Fibroblast of the conjunctiva (primary cell): ENCODE measurements around the gene INPP5D.
"Not testable (repeated sequence)": the region's sequence is repeated elsewhere in the genome, so short reads cannot be mapped to it uniquely, and the experiment has no call there.

ENCODE experiments used
- DNase-seq: peaks from one replicate; pipeline ENCODE4 v3.0.0-alpha.2; 2010; ENCODE audit warnings: low read depth

Gene INPP5D

GRCh38 chr2:233053928-233054784 is 6.0 kb upstream of the INPP5D start:
- no peak for DNase-seq

- DNase-seq, result no peak
These were observed 4.8 kb upstream of the INPP5D start for GRCh38 chr2:233055362-233055761.

- no peak for DNase-seq
These were observed 3.1 kb upstream of the INPP5D start for GRCh38 chr2:233056961-233057605.

GRCh38 chr2:233058717-233059546 is 1.2 kb upstream of the INPP5D start:
- no peak for DNase-seq

GRCh38 chr2:233059547-233059796 is 670 bp upstream of the INPP5D start:
- DNase-seq, result no peak

GRCh38 chr2:233060501-233060979 is 398 bp downstream of the INPP5D start:
- no peak for DNase-seq

- no peak for DNase-seq
These were observed 943 bp downstream of the INPP5D start for GRCh38 chr2:233060980-233061590.

- DNase-seq, result no peak
These were observed 1.7 kb downstream of the INPP5D start for GRCh38 chr2:233061591-233062450.

GRCh38 chr2:233062451-233062850 is 2.3 kb downstream of the INPP5D start:
- no peak for DNase-seq

- no peak for DNase-seq
These were observed 2.8 kb downstream of the INPP5D start for GRCh38 chr2:233062946-233063268.

GRCh38 chr2:233063269-233063975 is 3.3 kb downstream of the INPP5D start:
- DNase-seq, result no peak

GRCh38 chr2:233063976-233064411 is 3.9 kb downstream of the INPP5D start:
- DNase-seq, result no peak

- no peak for DNase-seq
These were observed 4.5 kb downstream of the INPP5D start for GRCh38 chr2:233064530-233065199.

- DNase-seq, result not testable (repeated sequence)
These were observed 5.1 kb downstream of the INPP5D start for GRCh38 chr2:233065200-233065589.

- no peak for DNase-seq
These were observed 5.9 kb downstream of the INPP5D start for GRCh38 chr2:233065954-233066470.

GRCh38 chr2:233068762-233069418 is 8.7 kb downstream of the INPP5D start:
- DNase-seq, result no peak

- no peak for DNase-seq
These were observed 12.7 kb downstream of the INPP5D start for GRCh38 chr2:233072838-233073237.

- DNase-seq, result no peak
These were observed 14.0 kb downstream of the INPP5D start for GRCh38 chr2:233074106-233074505.
